GM19025 (cell line): Measurements from ENCODE around the gene KLHL28.

Experiments
- ATAC-seq: cut with Tn5 transposase; IDR thresholded peaks from one replicate; pipeline ENCODE4 v1.9.1; 2021; ENCODE audit warnings: mild to moderate bottlenecking, low read depth, moderate library complexity; ENCODE audit not compliant: unreplicated experiment

The KLHL28 gene

GRCh38 chr14:44960646-44961045 lies 1.1 kb downstream of the KLHL28 start:
- no peak for ATAC-seq

DNA sequence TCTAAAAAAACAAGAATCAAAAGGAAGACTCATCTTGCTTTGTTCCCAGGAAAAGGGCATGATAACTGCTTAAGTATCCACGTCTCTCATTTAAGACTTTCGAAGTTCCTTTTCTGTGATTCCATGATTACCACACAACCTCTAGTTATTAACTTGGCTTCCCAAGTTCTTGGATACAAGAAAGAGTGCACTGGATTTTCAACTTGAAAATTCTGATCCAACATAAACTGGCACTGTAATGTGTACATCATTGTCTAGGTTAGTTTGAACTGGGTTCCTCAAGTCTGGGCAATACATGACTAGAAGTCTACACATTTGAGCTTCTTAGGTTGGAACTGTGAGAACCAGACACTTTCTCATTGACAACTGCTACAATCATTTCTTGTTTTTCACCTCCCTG lies 1.6 kb downstream of the KLHL28 start:
- ATAC-seq, result no peak

DNA sequence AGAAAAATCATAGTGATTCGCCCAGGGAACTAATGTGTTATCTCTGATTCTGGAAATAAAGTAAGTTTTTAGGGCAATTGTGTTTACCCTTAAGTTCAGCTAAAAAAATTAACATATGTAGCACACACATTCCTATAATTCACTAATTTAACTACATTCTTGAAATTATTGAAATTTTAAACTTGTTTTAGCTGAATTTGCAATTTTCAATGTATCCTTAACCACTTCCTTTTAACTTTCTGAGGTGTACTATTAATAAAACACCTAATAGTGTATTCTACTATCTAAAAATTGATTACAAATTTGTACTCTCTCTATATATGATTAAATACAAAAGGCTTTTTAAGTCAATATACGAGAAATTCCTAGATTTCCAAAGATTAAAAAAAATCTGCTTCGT lies 2.2 kb downstream of the KLHL28 start:
- ATAC-seq, result no peak

DNA sequence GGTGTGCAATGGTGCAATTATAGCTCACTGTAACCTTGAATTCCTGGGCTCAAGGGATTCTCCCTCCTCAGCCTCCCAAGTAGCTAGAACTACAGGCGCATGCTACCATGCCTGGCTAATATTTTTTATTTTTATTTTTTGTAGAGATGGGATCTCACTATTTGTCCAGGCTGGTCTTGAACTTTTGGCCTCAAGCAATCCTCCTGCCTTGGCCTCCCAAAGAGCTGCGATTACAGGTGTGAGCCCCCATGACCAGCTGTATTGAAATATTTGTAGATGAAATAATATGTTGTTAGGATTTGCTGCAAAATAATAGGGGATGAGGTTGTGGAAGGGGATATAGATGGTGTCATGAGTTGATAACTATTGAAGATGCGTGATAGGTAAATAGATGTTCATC lies 4.9 kb downstream of the KLHL28 start:
- ATAC-seq, result no peak

GRCh38 chr14:44955528-44955927 lies 6.2 kb downstream of the KLHL28 start:
- no peak for ATAC-seq

DNA sequence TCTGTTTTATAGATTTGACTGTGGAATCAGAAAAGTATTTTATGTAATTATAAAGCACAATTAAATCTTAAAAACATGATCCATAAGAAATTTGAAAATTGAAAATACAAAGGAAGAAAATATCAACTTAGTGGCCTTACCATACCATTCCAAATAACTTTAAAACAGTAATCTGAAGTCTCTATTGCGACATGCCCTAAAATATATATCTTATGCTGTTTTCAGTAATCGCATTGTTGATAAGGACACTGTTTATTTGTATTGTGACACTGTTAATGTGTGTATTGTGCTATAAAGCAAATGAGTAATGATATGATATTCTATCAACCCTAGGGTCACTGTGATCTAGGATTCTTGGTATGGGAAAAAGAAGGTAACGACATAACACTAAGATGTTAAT lies 7.0 kb downstream of the KLHL28 start:
- no peak for ATAC-seq

DNA sequence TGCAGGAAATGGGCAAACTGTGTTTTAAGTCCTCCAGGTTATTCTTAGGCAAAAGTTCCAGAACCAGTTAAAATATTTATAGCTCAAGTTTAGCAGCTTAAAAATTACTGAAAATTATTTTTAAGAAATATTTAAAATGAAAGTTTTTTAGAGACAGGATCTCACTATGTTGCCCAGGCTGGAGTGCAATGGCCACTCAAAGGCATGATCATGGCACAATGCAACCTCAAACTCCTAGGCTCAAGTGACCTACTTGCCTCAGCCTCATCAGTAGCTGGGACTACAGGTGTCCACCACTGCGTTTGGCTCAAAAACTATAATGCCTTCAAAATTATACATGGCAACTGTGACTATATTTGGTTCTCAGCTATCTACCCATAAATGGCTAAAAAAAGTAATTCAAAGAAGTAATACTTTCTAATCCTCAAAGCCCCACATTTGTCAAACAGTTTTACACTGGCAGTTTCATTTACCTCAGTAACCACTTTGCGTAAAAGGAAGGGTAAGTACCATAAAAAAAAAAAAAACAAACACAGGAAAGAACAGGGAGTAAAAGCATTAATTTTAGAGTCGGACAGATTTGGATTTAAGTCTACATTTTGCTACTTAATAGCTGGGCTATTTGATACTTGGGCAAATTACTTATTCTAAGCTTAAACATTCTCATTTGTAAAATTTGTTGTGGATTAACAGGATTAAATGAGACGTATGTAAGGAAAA lies 9.2 kb downstream of the KLHL28 start:
- ATAC-seq, result no peak

DNA sequence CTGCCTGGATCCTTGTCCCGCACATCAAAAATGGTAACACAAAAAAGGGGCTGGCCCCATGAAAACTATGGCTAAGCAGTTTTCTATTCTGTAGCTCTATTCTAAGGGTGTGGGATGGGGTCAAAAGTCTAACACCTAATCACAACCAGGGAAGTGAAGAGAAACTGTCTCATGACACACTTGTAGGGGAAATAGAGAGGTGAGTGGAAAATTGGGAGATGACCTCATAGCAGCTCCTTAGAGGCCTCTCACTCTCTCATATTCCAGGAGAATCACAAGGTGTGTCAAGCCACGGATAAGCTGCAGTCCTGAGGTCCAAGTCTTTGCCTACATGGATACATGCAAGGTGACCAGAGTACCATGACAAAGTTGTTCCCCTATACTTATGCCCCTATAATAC lies 10.7 kb downstream of the KLHL28 start:
- no peak for ATAC-seq

GRCh38 chr14:44945264-44945663 lies 16.5 kb downstream of the KLHL28 start:
- ATAC-seq, result no peak

DNA sequence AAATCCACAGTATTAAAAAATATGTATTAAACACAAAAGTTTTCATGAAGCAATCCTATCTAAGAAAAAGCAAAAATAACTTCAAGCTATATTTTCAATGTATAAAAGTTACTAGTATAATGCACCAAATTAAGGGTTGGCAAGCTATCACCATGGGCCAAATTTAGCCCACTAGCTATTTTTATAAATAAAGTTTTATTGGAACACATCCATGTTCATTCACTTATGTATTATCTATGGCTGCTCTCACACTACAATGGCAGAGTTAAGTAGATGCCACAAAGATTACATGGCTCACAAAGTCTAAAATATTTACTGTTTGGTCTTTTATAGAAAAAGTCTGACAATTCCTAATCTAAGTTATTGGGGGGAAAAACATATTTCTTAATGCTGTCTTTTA lies 17.6 kb downstream of the KLHL28 start:
- no peak for ATAC-seq

GRCh38 chr14:44942436-44942835 lies 19.3 kb downstream of the KLHL28 start:
- ATAC-seq, result no peak

DNA sequence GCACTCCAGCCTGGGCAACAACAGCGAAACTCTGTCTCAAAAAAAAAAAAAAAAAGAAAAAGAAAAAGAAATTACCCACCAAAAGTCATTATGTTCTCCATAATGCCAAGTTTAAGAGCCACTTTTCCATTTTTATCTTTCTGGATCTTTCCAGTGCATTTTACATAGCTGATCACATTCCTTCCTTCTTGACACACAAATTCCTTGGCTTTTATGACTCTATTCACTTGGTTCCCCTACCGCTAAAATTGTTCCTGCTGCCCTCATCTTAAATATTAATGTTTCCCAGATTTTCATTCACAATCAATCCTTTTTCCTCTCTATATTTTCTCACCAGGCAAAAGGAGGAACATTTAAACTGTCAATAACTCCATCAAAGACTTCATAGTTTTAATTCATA lies 20.2 kb downstream of the KLHL28 start:
- no peak for ATAC-seq

- no peak for ATAC-seq
Measured at GRCh38 chr14:44940944-44941343, 20.8 kb downstream of the KLHL28 start.

GRCh38 chr14:44940211-44940610 lies 21.5 kb downstream of the KLHL28 start:
- ATAC-seq, result no peak

- ATAC-seq, result no peak
Measured at GRCh38 chr14:44937547-44937946, 24.2 kb downstream of the KLHL28 start.

- ATAC-seq, result no peak
Measured at GRCh38 chr14:44935155-44935554, 26.6 kb downstream of the KLHL28 start.

GRCh38 chr14:44928793-44929192 lies 33.0 kb downstream of the KLHL28 start:
- ATAC-seq, result no peak

DNA sequence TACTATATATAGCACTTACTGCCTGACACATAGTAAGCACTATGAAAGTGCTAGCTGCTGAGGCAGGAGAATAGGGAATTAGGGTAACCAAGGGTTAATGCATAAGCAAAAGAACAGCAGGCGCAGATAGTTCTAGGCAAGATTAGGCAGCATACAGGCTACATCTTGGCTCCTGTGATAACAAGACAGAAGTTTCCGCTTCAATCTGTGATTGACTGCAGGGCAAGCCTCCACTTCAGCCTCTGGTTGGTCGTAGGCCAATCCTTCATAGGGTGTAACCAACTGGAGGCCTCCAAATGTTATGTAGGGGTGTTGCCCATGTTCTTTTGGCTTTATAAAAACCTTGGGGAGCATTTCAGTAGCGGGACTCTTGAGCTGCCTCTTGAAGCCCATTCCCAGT lies 46.9 kb downstream of the KLHL28 start:
- no peak for ATAC-seq

GRCh38 chr14:44912041-44912869 lies 49.5 kb downstream of the KLHL28 start:
- ATAC-seq, result no peak

- ATAC-seq, result no peak
Measured at GRCh38 chr14:44910821-44911220, 50.9 kb downstream of the KLHL28 start.

DNA sequence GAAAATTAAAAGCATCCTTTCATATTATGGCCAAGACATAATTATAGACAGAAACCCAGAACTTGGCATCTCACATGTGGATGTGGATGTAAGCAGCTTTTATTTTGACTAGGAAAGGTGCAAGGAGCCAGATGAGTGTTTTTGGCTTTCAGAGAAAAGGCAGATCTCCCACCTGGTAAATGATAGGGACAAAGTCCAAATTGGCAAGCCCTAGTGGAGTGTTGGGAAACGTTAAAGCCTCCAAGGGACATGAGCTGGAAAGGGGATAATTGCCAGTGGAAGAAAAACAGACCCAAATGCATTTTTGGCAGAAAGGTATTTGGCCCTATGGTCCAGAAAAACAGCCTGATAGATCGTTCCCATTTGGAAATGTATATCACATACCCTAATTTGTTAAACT lies 60.1 kb downstream of the KLHL28 start:
- ATAC-seq, result no peak

DNA sequence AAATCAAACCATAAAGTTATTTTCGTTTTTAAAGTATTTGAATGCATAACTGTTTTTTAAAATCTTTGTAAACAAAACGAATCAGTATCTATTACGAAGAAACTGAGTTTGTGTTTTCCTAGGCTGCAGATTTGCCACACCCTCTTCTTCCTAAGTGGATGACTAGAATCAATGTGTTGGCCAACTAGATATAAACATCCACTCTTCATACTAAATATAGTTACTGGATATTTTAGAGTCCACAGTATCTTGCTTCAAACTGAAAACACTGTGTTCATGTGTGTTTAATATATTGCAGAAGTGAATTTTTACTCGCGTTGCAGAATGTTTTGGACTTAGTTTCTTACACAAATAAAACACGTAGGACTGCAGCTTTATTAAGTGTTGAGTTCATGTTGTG lies 63.2 kb downstream of the KLHL28 start:
- ATAC-seq, result no peak
